ENCODE results near the gene CTNNBL1. TPM values are rescaled to one million over a fixed set of nuclear protein-coding genes. Genes with fewer than 3 reads are reported as not detected.

The CTNNBL1 gene
- total and polyA plus RNA-seq, 8 donors, result 14.8 to 34.9 (median 21.3) TPM

GRCh38 chr20:37742131-37742530 lies 48.3 kb downstream of the CTNNBL1 start:
- H3K36me3 ChIP-seq, result peaks cover 0 to 8% (median 8%) of the 10 kb centered on the region in 3 donors
- WGBS, 2 donors, result 95 to 100% methylated on average over 2 of the region's 2 CpGs
- no peaks in the 10 kb centered on the region for H3K27me3 ChIP-seq
- no peaks in the 10 kb centered on the region for H3K4me1 ChIP-seq
- H3K4me3 ChIP-seq, result no peak overlapping the region
- ATAC-seq (no peak), FAIRE-seq (no peak), DNase-seq (no peak)
- intact Hi-C loops (cut with DNase I), result no loop called here
- no peaks in the 10 kb centered on the region for H3K9me3 ChIP-seq
- no peak for TF ChIP-seq CTCF (IDR thresholded peaks at IDR 0.05)
- H3K27ac ChIP-seq, result no peak overlapping the region

- FAIRE-seq (no peak), ATAC-seq (no peak), DNase-seq (no peak)
- no peak overlapping the region for H3K27ac ChIP-seq
- intact Hi-C loops (cut with DNase I), result no loop called here
- no peaks in the 10 kb centered on the region for H3K4me1 ChIP-seq
- H3K9me3 ChIP-seq, result no peaks in the 10 kb centered on the region
- no peak for TF ChIP-seq CTCF (IDR thresholded peaks at IDR 0.05)
- no peaks in the 10 kb centered on the region for H3K36me3 ChIP-seq
- no peaks in the 10 kb centered on the region for H3K27me3 ChIP-seq
- WGBS, 2 donors, result 80 to 88% methylated on average over 2 of the region's 2 CpGs
- no peak overlapping the region for H3K4me3 ChIP-seq
These were observed 50.5 kb downstream of the CTNNBL1 start for GRCh38 chr20:37744347-37744746.

- DNase-seq, result no peak
- Histone ChIP-seq H3K9me3 (no peaks in the 10 kb centered on the region), H3K27me3 (no peaks in the 10 kb centered on the region), H3K36me3 (no peaks in the 10 kb centered on the region), H3K4me1 (no peaks in the 10 kb centered on the region), H3K27ac (no peak overlapping the region), H3K4me3 (no peak overlapping the region)
- intact Hi-C loops (cut with DNase I), result no loop called here
- no peak for FAIRE-seq
- WGBS, 2 donors, result 90 to 93% methylated on average over 3 of the region's 3 CpGs
- no peak for TF ChIP-seq CTCF (IDR thresholded peaks at IDR 0.05)
- no peak for ATAC-seq
These were observed 51.7 kb downstream of the CTNNBL1 start for GRCh38 chr20:37745553-37745952.

- ATAC-seq, result no peak
- no peak overlapping the region for H3K4me3 ChIP-seq
- 94 to 100% methylated on average over 1 of the region's 1 CpG for whole genome bisulfite sequencing, 2 donors
- no peak for DNase-seq
- no peaks in the 10 kb centered on the region for H3K4me1 ChIP-seq
- H3K27me3 ChIP-seq, result no peaks in the 10 kb centered on the region
- no peaks in the 10 kb centered on the region for H3K36me3 ChIP-seq
- FAIRE-seq, result no peak
- no peaks in the 10 kb centered on the region for H3K9me3 ChIP-seq
- no peak overlapping the region for H3K27ac ChIP-seq
- TF ChIP-seq CTCF (IDR thresholded peaks at IDR 0.05), result no peak
- intact Hi-C loops (cut with DNase I), result no loop called here
These were observed 54.2 kb downstream of the CTNNBL1 start for GRCh38 chr20:37748015-37748414.

GRCh38 chr20:37749218-37749617 lies 55.4 kb downstream of the CTNNBL1 start:
- no peak for ATAC-seq

More at GRCh38 chr20:37749218-37749617, 55.4 kb downstream of the CTNNBL1 start:
- Histone ChIP-seq H3K27me3 (no peaks in the 10 kb centered on the region), H3K27ac (no peak overlapping the region), H3K4me1 (no peaks in the 10 kb centered on the region), H3K4me3 (no peak overlapping the region), H3K36me3 (no peaks in the 10 kb centered on the region), H3K9me3 (no peaks in the 10 kb centered on the region)
- DNase-seq (no peak), FAIRE-seq (no peak)
- intact Hi-C loops (cut with DNase I), result no loop called here
- 88 to 93% methylated on average over 4 of the region's 4 CpGs for WGBS, 2 donors
- TF ChIP-seq CTCF (IDR thresholded peaks at IDR 0.05), result no peak
